AG10803 (cell line): ENCODE results near the gene TMEM82.

ENCODE experiments used
- DNase-seq: peaks from one replicate; pipeline ENCODE4 v3.0.0; 2010; ENCODE audit warnings: low read depth
- H3K4me3 ChIP-seq: 2 replicates; pipeline ENCODE4 v1.5.1; 2011; ENCODE audit warnings: mild to moderate bottlenecking, low read length, control low read depth
- TF ChIP-seq, protein P1 (sequence below): conservative IDR thresholded peaks from 2 replicates; pipeline ENCODE4 v1.5.1; 2011; ENCODE audit warnings: mild to moderate bottlenecking, low read length, control low read depth, inconsistent platforms

The TMEM82 gene

DNA sequence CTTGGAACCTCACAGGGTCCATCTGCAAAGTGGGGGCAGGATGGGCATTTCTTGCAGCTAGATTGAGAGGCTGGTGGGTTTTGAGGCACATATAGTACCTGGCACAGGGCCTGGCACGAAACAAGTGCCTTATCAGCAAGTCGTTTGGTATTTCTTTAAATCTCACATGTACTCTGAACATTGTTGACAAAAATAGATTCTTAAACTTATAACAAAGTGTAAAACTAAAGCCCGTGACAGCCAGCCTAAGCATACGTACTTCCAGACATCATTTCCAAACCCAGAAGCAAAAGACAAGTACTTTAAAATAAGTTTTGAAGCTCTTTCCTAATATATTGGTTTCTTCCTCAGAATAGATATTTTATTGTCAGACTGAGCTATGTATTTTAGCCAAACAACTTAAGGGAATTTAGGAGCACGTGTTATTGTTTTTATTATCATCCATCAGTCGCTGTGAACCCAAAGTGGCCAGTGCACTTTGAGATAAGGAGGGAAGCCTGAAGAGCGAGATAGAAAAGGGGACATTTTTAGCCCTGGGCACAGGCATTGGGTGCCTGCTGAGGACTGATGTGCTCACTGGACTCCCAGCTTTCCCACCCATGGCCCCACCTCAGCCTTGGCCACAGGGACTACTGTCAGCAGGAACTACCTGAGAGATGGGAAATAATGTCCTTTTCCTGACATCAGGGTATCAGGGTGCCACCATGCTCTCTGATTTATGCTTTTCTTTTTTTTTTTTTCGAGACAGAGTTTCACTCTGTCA, 19.2 kb downstream of the TMEM82 start:
- TF ChIP-seq, protein P1, sequence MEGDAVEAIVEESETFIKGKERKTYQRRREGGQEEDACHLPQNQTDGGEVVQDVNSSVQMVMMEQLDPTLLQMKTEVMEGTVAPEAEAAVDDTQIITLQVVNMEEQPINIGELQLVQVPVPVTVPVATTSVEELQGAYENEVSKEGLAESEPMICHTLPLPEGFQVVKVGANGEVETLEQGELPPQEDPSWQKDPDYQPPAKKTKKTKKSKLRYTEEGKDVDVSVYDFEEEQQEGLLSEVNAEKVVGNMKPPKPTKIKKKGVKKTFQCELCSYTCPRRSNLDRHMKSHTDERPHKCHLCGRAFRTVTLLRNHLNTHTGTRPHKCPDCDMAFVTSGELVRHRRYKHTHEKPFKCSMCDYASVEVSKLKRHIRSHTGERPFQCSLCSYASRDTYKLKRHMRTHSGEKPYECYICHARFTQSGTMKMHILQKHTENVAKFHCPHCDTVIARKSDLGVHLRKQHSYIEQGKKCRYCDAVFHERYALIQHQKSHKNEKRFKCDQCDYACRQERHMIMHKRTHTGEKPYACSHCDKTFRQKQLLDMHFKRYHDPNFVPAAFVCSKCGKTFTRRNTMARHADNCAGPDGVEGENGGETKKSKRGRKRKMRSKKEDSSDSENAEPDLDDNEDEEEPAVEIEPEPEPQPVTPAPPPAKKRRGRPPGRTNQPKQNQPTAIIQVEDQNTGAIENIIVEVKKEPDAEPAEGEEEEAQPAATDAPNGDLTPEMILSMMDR = no peak
- no peak for DNase-seq
- no peak overlapping the region for H3K4me3 ChIP-seq

DNA sequence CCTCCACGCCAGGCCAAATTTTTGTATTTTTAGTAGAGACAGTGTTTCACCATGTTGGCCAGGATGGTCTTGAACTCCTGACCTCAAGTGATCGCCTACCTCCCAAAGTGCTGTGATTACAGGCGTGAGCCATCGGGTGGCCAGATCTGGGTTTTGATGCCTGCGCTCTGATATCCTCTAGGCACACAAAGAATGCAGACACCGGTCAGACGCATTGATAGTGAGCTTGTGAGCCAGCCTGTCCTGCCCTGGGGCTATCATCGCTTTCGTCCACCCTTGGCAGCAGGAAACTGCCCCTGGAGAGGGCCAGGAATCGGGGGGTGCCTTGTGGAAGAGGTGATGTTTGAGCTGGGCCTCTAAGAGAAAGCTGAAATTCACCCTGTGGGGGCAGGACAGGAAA, 20.2 kb downstream of the TMEM82 start:
- H3K4me3 ChIP-seq = no peak overlapping the region
- DNase-seq = no peak
- TF ChIP-seq, protein P1 = no peak

DNA sequence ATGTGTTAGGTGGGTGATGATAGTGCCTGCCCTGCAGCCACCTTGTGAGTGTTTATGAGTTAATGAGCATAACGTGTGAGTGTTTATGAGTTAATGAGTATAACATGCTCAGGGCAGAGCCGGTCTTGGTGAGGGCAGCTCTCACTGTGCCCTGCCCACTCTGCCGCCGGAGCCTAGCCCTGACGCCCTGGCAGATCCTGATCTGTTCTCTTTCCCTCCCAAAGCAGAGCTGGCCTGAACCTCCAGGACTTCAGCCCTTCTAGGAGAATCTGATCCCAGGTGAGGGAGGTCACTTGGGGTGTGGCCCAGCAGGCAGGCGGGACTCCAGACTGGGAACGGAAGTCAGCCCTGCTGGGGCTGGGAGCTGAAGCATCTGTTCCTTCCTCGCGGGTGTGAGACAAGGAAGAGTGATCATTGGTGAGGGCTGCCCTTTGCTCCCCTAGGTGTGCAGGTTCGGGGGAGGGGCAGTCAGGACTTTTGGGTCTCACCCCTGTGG, 22.0 kb downstream of the TMEM82 start:
- no peak overlapping the region for H3K4me3 ChIP-seq
- TF ChIP-seq, protein P1 = no peak
- DNase-seq = no peak

DNA sequence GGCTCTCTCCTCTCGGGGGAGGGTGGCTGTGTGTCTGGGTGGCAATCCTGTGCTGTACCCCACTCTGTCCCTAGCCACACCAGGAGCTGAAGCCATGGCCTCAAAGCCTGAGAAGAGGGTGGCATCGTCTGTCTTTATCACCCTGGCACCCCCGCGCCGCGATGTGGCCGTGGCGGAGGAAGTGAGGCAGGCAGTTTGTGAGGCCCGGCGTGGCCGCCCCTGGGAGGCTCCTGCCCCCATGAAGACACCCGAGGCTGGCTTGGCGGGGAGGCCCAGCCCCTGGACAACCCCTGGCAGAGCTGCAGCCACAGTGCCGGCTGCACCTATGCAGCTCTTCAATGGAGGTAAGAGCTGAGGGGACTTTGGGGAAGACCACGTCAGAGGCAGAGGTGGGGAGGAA, 22.6 kb downstream of the TMEM82 start:
- DNase-seq = no peak
- no peak overlapping the region for H3K4me3 ChIP-seq
- TF ChIP-seq, protein P1 = no peak

DNA sequence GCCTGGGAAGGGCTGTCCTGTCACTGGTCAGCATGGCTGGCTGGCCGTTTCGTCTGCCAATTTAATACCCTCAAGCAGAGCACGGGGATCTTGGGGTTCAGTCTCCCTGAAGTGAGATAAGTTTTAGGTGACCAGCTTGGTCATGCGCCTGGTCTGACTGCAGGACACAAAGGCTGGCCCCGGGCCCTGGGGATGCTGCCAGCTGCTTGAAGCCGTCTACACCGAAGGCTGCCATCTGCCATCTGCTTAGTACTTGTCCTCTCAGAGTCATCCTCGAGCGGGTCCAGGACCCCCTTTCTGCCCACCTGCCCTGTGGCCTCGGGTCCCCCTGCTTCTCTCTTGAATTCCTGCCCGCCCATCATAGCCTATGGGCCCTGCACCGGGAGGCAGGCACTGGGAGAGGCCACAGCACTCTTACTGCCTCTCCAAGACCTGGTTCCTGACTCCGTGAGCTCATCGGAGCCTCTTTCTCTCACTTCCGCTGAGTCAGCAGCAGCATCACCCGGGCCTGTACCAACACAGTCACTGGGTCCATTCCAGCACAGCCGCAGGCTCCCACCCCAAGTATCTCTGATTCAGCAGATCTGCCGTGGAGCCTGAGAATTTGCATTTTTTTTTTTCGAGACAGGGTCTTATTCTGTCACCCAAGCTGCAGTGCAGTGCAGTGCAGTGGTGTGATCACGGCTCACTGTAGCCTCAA, 23.3 kb downstream of the TMEM82 start:
- TF ChIP-seq, protein P1 = no peak
- H3K4me3 ChIP-seq = no peak overlapping the region
- peak; percentile 78 for DNase-seq

DNA sequence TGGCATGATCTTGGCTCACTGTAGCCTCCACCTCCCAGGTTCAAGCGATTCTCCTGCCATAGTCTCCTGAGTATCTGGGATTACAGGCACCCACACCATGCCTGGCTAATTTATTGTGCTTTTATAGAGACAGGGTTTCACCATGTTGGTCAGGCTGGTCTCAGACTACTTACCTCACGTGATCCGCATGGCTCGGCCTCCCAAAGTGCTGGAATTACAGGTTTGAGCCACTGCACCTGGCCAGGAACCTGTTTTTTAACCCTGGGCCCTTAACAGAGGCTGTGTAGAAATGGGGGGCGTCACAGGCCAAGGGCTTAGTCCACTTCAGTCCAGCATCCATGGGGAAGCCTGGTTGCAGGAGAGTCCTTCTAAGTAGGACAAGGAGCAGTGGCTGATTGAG, 25.6 kb downstream of the TMEM82 start:
- no peak for DNase-seq
- TF ChIP-seq, protein P1 = no peak
- no peak overlapping the region for H3K4me3 ChIP-seq

DNA sequence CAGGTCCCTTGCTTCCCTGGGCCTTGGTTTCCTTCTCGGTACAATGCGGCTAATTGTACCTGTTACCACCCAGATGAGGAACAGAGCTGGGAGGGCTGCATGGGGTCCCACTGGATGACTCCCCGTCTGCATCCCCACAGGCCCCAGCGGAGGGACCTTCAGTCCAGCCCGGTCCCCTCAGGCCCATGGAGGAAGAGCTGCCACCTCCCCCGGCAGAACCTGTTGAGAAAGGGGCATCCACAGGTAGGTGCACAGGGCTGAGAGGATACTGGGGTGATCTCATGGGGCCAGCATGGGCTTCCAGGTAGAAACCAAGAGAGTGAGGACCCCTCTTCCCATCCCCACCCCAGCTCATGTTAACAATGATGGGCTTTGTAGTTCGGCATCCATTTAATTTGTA, 26.1 kb downstream of the TMEM82 start:
- DNase-seq = no peak
- no peak overlapping the region for H3K4me3 ChIP-seq
- TF ChIP-seq, protein P1 = no peak
